ENCODE results near the gene CLK3. TPM values are rescaled to one million over a fixed set of nuclear protein-coding genes. Genes with fewer than 3 reads are reported as not detected.
"Not testable (repeated sequence)": the region's sequence is repeated elsewhere in the genome, so short reads cannot be mapped to it uniquely, and the experiment has no call there.

CLK3 gene
- total RNA-seq, 2 experiments from 2014 or later, result 86.5 to 109 TPM

GRCh38 chr15:74593122-74593521 is 22.5 kb upstream of the CLK3 start:
- H3K36me3 ChIP-seq (ENCODE audit: insufficient read depth, low read length), result no peaks in the 10 kb centered on the region
- no peaks in the 10 kb centered on the region for H3K9me3 ChIP-seq (ENCODE audit: low read length)
- no peak overlapping the region for H3K4me2 ChIP-seq (ENCODE audit: low read length)
- TF ChIP-seq EZH2phosphoT487 (IDR thresholded peaks at IDR 0.05; ENCODE audit: borderline replicate concordance, low read depth, low read length), result no peak
- TF ChIP-seq, protein P1, sequence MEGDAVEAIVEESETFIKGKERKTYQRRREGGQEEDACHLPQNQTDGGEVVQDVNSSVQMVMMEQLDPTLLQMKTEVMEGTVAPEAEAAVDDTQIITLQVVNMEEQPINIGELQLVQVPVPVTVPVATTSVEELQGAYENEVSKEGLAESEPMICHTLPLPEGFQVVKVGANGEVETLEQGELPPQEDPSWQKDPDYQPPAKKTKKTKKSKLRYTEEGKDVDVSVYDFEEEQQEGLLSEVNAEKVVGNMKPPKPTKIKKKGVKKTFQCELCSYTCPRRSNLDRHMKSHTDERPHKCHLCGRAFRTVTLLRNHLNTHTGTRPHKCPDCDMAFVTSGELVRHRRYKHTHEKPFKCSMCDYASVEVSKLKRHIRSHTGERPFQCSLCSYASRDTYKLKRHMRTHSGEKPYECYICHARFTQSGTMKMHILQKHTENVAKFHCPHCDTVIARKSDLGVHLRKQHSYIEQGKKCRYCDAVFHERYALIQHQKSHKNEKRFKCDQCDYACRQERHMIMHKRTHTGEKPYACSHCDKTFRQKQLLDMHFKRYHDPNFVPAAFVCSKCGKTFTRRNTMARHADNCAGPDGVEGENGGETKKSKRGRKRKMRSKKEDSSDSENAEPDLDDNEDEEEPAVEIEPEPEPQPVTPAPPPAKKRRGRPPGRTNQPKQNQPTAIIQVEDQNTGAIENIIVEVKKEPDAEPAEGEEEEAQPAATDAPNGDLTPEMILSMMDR (conservative IDR thresholded peaks at IDR 0.05; ENCODE audit: low read length), result no peak
- H3K27ac ChIP-seq (ENCODE audit: low read depth, low read length, poor library complexity, severe bottlenecking), result no peak overlapping the region
- no peaks in the 10 kb centered on the region for H4K20me1 ChIP-seq (ENCODE audit: insufficient read depth, low read length)
- H3K79me2 ChIP-seq (ENCODE audit: insufficient read depth, low read depth, low read length), result no peaks in the 10 kb centered on the region
- intact Hi-C loops (cut with micrococcal nuclease; ENCODE audit: unreplicated experiment), result no loop called here
- no peak overlapping the region for H3K4me3 ChIP-seq (ENCODE audit: low read depth, low read length, poor library complexity, severe bottlenecking)
- DNase-seq (ENCODE audit: low spot score), result no peak
- H2AFZ ChIP-seq (ENCODE audit: low read length), result no peak overlapping the region
- no peaks in the 10 kb centered on the region for H3K9me2 ChIP-seq (ENCODE audit: insufficient read depth, low read length)
- no TSS peak for BruUV-seq (replicated peaks)
- ChIA-PET CTCF (ENCODE audit: unreplicated experiment) (no interaction called here), POLR2A (no interaction called here)
- peaks cover 5% of the 10 kb centered on the region for H3K4me1 ChIP-seq (ENCODE audit: insufficient read depth, low read length, poor library complexity, severe bottlenecking)

- DNase-seq (ENCODE audit: low spot score), result no peak
- H3K79me2 ChIP-seq (ENCODE audit: insufficient read depth, low read depth, low read length), result no peaks in the 10 kb centered on the region
- no peak overlapping the region for H2AFZ ChIP-seq (ENCODE audit: low read length)
- peaks cover 12% of the 10 kb centered on the region for H3K4me1 ChIP-seq (ENCODE audit: insufficient read depth, low read length, poor library complexity, severe bottlenecking)
- H3K4me3 ChIP-seq (ENCODE audit: low read depth, low read length, poor library complexity, severe bottlenecking), result no peak overlapping the region
- no peaks in the 10 kb centered on the region for H4K20me1 ChIP-seq (ENCODE audit: insufficient read depth, low read length)
- no TSS peak for BruUV-seq (replicated peaks)
- intact Hi-C loops (cut with micrococcal nuclease; ENCODE audit: unreplicated experiment), result no loop called here
- ChIA-PET POLR2A (no interaction called here), CTCF (ENCODE audit: unreplicated experiment) (no interaction called here)
- no peaks in the 10 kb centered on the region for H3K9me3 ChIP-seq (ENCODE audit: low read length)
- no peak overlapping the region for H3K27ac ChIP-seq (ENCODE audit: low read depth, low read length, poor library complexity, severe bottlenecking)
- no peak for TF ChIP-seq EZH2phosphoT487 (IDR thresholded peaks at IDR 0.05; ENCODE audit: borderline replicate concordance, low read depth, low read length)
- TF ChIP-seq, protein P1 (conservative IDR thresholded peaks at IDR 0.05; ENCODE audit: low read length), result no peak
- H3K36me3 ChIP-seq (ENCODE audit: insufficient read depth, low read length), result no peaks in the 10 kb centered on the region
- no peaks in the 10 kb centered on the region for H3K9me2 ChIP-seq (ENCODE audit: insufficient read depth, low read length)
- H3K4me2 ChIP-seq (ENCODE audit: low read length), result no peak overlapping the region
Measured at GRCh38 chr15:74594455-74594854, 21.2 kb upstream of the CLK3 start.

DNA sequence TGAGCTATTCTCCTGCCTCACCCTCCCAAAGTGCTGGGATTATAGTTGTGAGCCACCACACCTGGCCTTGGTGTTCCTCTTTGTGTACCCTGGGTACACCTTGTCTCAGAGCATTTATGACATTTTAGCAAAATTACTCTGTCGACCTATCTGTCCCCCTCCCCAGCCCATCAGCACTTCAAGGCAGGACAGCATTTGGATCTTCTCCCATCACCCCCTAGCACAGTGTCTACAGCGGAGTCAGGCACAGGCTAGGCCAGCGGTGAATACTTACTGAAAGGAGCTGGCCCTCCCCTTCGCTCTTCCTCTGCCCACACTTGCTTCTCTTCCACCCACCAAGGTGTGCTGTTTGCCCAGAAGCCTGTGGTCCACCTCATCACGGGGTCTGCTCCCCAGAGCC is 20.4 kb upstream of the CLK3 start:
- POLR2A ChIA-PET, result no interaction called here
- H3K79me2 ChIP-seq (ENCODE audit: insufficient read depth, low read depth, low read length), result no peaks in the 10 kb centered on the region
- no peaks in the 10 kb centered on the region for H4K20me1 ChIP-seq (ENCODE audit: insufficient read depth, low read length)
- no peak overlapping the region for H3K4me3 ChIP-seq (ENCODE audit: low read depth, low read length, poor library complexity, severe bottlenecking)
- H3K9me2 ChIP-seq (ENCODE audit: insufficient read depth, low read length), result no peaks in the 10 kb centered on the region
- TF ChIP-seq, protein P1 (conservative IDR thresholded peaks at IDR 0.05; ENCODE audit: low read length), result no peak
- TF ChIP-seq EZH2phosphoT487 (IDR thresholded peaks at IDR 0.05; ENCODE audit: borderline replicate concordance, low read depth, low read length), result no peak
- no peaks in the 10 kb centered on the region for H3K36me3 ChIP-seq (ENCODE audit: insufficient read depth, low read length)
- H3K4me1 ChIP-seq (ENCODE audit: insufficient read depth, low read length, poor library complexity, severe bottlenecking), result peaks cover 12% of the 10 kb centered on the region
- no peak overlapping the region for H2AFZ ChIP-seq (ENCODE audit: low read length)
- no peaks in the 10 kb centered on the region for H3K9me3 ChIP-seq (ENCODE audit: low read length)
- CTCF ChIA-PET (ENCODE audit: unreplicated experiment), result no interaction called here
- no peak for DNase-seq (ENCODE audit: low spot score)
- no peak overlapping the region for H3K4me2 ChIP-seq (ENCODE audit: low read length)
- BruUV-seq (replicated peaks), result no TSS peak
- intact Hi-C loops (cut with micrococcal nuclease; ENCODE audit: unreplicated experiment), result no loop called here
- no peak overlapping the region for H3K27ac ChIP-seq (ENCODE audit: low read depth, low read length, poor library complexity, severe bottlenecking)

DNA sequence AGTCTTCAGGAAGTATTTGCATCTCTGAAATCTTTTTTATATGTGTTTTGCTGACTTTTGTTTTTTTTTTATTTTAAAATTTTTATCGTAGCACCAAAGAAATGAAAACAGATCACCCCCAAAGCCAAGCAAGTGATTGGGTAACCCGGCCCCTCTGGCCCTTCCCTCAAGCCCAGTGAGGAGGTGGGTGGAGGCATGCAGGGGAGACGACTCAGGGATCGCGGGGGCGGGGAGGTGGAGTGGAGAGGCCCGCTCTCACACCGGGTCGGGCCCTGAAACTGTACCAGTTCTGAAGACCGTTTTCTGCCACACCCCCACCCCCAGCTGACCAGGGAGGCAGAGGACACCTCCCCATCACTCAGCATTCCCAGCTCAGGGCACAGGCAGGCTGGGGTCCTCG is 18.9 kb upstream of the CLK3 start:
- DNase-seq (ENCODE audit: low spot score); H3K4me3 ChIP-seq (ENCODE audit: low read depth, low read length, poor library complexity, severe bottlenecking); H3K9me3 ChIP-seq (ENCODE audit: low read length); POLR2A ChIA-PET; CTCF ChIA-PET (ENCODE audit: unreplicated experiment); BruUV-seq (replicated peaks); H2AFZ ChIP-seq (ENCODE audit: low read length); H3K36me3 ChIP-seq (ENCODE audit: insufficient read depth, low read length); H3K4me2 ChIP-seq (ENCODE audit: low read length); H3K79me2 ChIP-seq (ENCODE audit: insufficient read depth, low read depth, low read length); H3K9me2 ChIP-seq (ENCODE audit: insufficient read depth, low read length); H4K20me1 ChIP-seq (ENCODE audit: insufficient read depth, low read length); H3K27ac ChIP-seq (ENCODE audit: low read depth, low read length, poor library complexity, severe bottlenecking); intact Hi-C loops (cut with micrococcal nuclease; ENCODE audit: unreplicated experiment): not testable (repeated sequence)
- peaks cover 12% of the 10 kb centered on the region for H3K4me1 ChIP-seq (ENCODE audit: insufficient read depth, low read length, poor library complexity, severe bottlenecking)

Measured in OCI-LY7 (cell line).